ENCODE data around the gene PACSIN1.

GRCh38 chr6:34508425-34508824 lies 42.5 kb downstream of the PACSIN1 start:
- TF ChIP-seq, protein P1, sequence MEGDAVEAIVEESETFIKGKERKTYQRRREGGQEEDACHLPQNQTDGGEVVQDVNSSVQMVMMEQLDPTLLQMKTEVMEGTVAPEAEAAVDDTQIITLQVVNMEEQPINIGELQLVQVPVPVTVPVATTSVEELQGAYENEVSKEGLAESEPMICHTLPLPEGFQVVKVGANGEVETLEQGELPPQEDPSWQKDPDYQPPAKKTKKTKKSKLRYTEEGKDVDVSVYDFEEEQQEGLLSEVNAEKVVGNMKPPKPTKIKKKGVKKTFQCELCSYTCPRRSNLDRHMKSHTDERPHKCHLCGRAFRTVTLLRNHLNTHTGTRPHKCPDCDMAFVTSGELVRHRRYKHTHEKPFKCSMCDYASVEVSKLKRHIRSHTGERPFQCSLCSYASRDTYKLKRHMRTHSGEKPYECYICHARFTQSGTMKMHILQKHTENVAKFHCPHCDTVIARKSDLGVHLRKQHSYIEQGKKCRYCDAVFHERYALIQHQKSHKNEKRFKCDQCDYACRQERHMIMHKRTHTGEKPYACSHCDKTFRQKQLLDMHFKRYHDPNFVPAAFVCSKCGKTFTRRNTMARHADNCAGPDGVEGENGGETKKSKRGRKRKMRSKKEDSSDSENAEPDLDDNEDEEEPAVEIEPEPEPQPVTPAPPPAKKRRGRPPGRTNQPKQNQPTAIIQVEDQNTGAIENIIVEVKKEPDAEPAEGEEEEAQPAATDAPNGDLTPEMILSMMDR (IDR thresholded peaks at IDR 0.05 in 2 of 3, conservative IDR thresholded peaks at IDR 0.05 in 1 of 3; ENCODE audit: borderline replicate concordance in 1 of 3, insufficient read depth in 1 of 3, low read depth in 2 of 3, low read length in 2 of 3): peak in 2 of 3 experiments; percentile 31 to 33; a peak in 2 of 6 replicates
- TF ChIP-seq, protein P2, sequence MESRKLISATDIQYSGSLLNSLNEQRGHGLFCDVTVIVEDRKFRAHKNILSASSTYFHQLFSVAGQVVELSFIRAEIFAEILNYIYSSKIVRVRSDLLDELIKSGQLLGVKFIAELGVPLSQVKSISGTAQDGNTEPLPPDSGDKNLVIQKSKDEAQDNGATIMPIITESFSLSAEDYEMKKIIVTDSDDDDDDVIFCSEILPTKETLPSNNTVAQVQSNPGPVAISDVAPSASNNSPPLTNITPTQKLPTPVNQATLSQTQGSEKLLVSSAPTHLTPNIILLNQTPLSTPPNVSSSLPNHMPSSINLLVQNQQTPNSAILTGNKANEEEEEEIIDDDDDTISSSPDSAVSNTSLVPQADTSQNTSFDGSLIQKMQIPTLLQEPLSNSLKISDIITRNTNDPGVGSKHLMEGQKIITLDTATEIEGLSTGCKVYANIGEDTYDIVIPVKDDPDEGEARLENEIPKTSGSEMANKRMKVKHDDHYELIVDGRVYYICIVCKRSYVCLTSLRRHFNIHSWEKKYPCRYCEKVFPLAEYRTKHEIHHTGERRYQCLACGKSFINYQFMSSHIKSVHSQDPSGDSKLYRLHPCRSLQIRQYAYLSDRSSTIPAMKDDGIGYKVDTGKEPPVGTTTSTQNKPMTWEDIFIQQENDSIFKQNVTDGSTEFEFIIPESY (IDR thresholded peaks at IDR 0.05; ENCODE audit: extremely low read depth, insufficient replicate concordance, low read length): no peak
- TF ChIP-seq SIN3A (IDR thresholded peaks at IDR 0.05; ENCODE audit: low read depth) (no peak), POLR2A (IDR thresholded peaks at IDR 0.05; ENCODE audit: borderline replicate concordance, extremely low read depth, insufficient read depth, insufficient read length) (no peak), MAX (IDR thresholded peaks at IDR 0.05) (no peak), EZH2 (IDR thresholded peaks at IDR 0.05) (no peak), ZNF274 (IDR thresholded peaks at IDR 0.05; ENCODE audit: low read depth, low read length) (no peak), SP1 (IDR thresholded peaks at IDR 0.05; ENCODE audit: low read depth) (no peak), ZFX (IDR thresholded peaks at IDR 0.05) (no peak)
